ENCODE results near the gene LYRM2. TPM values are rescaled to one million over a fixed set of nuclear protein-coding genes. Genes with fewer than 3 reads are reported as not detected.

Gene LYRM2
- total RNA-seq, 1 experiment from 2014 or later, result 39.4 TPM

DNA sequence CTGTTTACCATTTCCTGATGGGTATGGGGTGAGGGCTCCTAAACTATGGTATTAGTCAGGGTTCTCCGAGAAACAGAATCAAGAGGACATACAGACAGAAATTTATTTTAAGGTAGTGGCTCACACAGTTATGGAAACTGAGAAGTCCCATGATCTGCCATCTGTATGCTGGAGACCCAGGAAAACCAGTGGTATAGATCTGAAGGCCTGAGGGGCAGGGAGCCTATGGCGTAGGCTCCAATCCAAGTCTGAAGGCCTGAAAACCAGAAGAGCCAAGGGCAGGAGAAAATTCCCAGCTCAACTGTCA lies 112.0 kb downstream of the LYRM2 start:
- BruUV-seq (replicated peaks), result no TSS peak
- Histone ChIP-seq H3K27ac (ENCODE audit: low read length) (no peak overlapping the region), H3K36me3 (ENCODE audit: control insufficient read depth, insufficient read depth, low read length) (no peaks in the 10 kb centered on the region), H3K9me3 (ENCODE audit: control insufficient read depth, insufficient read depth, low read depth, low read length) (no peaks in the 10 kb centered on the region), H3K4me3 (ENCODE audit: low read depth in 2 of 2, low read length in 2 of 2) (no peak overlapping the region), H3K27me3 (ENCODE audit: control insufficient read depth, insufficient read depth, low read length) (no peaks in the 10 kb centered on the region), H3K4me1 (ENCODE audit: control insufficient read depth, insufficient read depth, low read length) (no peaks in the 10 kb centered on the region)
- in situ Hi-C loops (cut with HindIII; ENCODE audit: low pct_unique_long_range_greater_than_20kb, low sequenced_read_pairs) (no loop called here), intact Hi-C loops (cut with micrococcal nuclease; ENCODE audit: unreplicated experiment) (no loop called here)
- DNase-seq (ENCODE audit: low read depth, low spot score), result no peak
- CTCF ChIA-PET, result no interaction called here
- POLR2A ChIA-PET, result no interaction called here
- ATAC-seq, result no peak
- TF ChIP-seq CTCF (IDR thresholded peaks at IDR 0.05) (no peak), TCF7L2 (IDR thresholded peaks at IDR 0.05; ENCODE audit: low read depth, low read length) (no peak), REST (IDR thresholded peaks at IDR 0.05; ENCODE audit: insufficient read depth in 1 of 2, low read depth in 2 of 2, low read length in 1 of 2) (no peak), SIN3A (IDR thresholded peaks at IDR 0.05; ENCODE audit: borderline replicate concordance, insufficient read depth, low read depth, low read length) (no peak), POLR2AphosphoS5 (IDR thresholded peaks at IDR 0.05; ENCODE audit: low read depth, low read length) (no peak)

GRCh38 chr6:89525786-89526562 lies 112.6 kb downstream of the LYRM2 start:
- intact Hi-C loops (cut with micrococcal nuclease; ENCODE audit: unreplicated experiment), result no loop called here
- no TSS peak for BruUV-seq (replicated peaks)
- Histone ChIP-seq H3K36me3 (ENCODE audit: control insufficient read depth, insufficient read depth, low read length) (no peaks in the 10 kb centered on the region), H3K27me3 (ENCODE audit: control insufficient read depth, insufficient read depth, low read length) (no peaks in the 10 kb centered on the region), H3K4me1 (ENCODE audit: control insufficient read depth, insufficient read depth, low read length) (no peaks in the 10 kb centered on the region), H3K9me3 (ENCODE audit: control insufficient read depth, insufficient read depth, low read depth, low read length) (no peaks in the 10 kb centered on the region), H3K27ac (ENCODE audit: low read length) (no peak overlapping the region), H3K4me3 (ENCODE audit: low read depth in 2 of 2, low read length in 2 of 2) (no peak overlapping the region)
- in situ Hi-C loops (cut with HindIII; ENCODE audit: low pct_unique_long_range_greater_than_20kb, low sequenced_read_pairs), result no loop called here
- ATAC-seq, result no peak
- TF ChIP-seq CTCF (IDR thresholded peaks at IDR 0.05) (no peak), REST (IDR thresholded peaks at IDR 0.05; ENCODE audit: insufficient read depth in 1 of 2, low read depth in 2 of 2, low read length in 1 of 2) (no peak), POLR2AphosphoS5 (IDR thresholded peaks at IDR 0.05; ENCODE audit: low read depth, low read length) (no peak), TCF7L2 (IDR thresholded peaks at IDR 0.05; ENCODE audit: low read depth, low read length) (no peak), SIN3A (IDR thresholded peaks at IDR 0.05; ENCODE audit: borderline replicate concordance, insufficient read depth, low read depth, low read length) (no peak)
- CTCF ChIA-PET, result interaction anchor here (0.6 kb wide), 1 partner anchor 154 kb away, joined by 4 read pairs; no protein-coding TSS in a partner anchor
- DNase-seq (ENCODE audit: low read depth, low spot score), result no peak
- POLR2A ChIA-PET, result no interaction called here

Data from Panc1 (cell line).